Left renal pelvis (tissue), 4 donors: ENCODE measurements around the gene LSMEM2. TPM values are rescaled to one million over a fixed set of nuclear protein-coding genes. Genes with fewer than 3 reads are reported as not detected.
"Not testable (repeated sequence)": the region's sequence is repeated elsewhere in the genome, so short reads cannot be mapped to it uniquely, and the experiment has no call there.

Experiments
- DNase-seq, 4 donors: peaks; one replicate each; pipeline ENCODE4 v3.0.0-alpha.2; 2013; ENCODE audit warnings: low read depth in 4 of 4, low spot score in 3 of 4
- polyA plus RNA-seq, 4 donors: library from polyadenylated mRNA; unstranded; fragments of 120-200 nt; gene quantifications; one replicate each; pipeline ENCODE4 v1.2.1, GENCODE V29; 2013; ENCODE audit not compliant: insufficient read length in 4 of 4

LSMEM2 gene
- polyA plus RNA-seq, 4 donors: 0.27 to 0.72 (median 0.49) TPM

DNA sequence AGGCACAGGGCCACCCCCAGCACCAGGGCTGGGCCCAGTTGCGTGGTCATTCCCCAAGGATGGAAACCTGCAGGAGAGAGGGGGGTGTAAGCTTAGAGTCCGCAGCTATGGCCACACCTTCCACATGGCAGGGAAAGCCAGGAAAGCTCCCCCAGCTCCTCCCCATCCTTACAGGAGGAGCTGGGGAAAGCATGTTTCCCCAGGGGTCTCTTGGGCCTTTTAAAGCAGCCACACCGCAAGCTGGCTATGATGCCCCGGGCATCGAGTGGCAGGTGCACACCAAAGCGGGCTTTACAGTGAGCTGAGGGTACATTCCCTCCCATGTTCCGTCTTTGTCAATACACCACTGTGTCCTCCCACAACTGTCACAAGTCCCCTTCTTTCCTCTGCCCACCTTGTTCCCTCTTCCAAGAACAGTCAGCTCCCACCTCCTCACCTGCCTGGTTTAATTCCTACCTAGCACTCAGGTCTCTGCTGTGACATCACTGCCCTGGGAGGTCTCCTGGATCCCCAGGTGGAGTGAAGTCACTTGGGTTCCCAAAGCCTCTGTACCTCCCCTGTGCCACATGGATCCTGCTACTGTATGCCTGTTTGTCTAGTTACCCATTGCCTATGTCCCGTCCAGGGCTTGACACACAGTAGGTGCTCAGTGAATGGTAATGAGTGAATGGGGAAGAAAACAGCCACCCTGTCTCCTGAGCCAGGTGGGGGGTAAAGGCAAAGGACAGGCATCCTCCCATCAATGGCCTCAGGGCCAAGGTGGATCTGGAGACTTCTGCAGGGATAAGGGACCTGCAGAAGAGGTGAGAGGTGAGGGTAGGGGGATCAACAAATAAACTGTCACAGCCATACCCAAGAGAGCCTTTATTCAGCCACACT, 16.9 kb downstream of the LSMEM2 start:
- no peak for DNase-seq

DNA sequence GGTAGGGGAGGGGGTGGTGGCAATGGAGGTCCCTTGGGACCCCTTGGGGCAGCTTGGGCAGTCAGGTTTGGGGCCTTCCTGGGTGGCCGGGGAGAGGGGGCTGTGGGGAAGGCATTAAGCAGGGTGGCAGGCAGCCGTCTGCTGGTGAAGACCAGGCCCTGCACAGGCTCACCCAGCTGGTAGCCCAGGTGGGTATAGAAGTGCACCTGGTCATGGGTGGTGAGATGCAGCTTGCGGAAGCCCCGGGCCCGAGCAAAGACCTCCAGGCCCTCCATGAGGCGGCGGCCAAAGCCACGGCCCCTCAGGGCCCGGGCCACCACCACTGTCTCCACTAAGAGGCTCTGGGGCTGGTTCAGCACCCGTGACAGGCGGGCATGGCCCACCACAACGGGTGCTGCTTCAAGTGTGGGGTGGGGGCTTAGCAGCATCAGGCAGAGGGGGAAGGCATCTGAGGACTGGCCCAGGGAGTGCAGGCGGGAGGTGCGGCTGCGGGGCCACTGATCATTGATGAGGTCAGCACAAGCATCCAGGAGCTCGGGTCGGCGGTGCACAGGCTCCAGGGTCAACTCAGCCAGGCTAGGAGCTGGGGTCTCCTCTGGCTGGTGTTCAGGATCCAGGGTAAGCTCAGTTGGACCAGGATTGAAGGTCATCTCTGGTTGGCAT, 18.0 kb downstream of the LSMEM2 start:
- no peak for DNase-seq

DNA sequence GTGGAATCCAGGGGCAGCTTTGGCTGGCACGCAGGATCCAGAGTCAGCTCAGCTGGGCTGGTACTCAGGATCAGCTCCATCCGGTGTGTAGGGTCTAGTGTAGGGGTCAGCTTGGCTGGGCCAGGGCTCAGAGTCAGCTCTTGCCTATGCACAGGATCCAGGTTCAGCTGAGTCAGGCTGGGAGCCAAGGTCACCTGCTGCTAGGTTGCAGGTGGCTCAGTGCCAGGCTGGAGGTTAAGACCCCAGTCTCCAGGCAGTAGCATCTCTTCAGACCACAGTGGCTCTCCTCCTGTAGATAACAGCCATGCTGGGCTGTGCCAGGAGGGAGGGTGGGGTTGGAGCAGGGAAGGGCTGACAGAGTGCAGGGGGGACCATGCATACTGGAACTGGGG, 18.5 kb downstream of the LSMEM2 start:
- DNase-seq: no peak

DNA sequence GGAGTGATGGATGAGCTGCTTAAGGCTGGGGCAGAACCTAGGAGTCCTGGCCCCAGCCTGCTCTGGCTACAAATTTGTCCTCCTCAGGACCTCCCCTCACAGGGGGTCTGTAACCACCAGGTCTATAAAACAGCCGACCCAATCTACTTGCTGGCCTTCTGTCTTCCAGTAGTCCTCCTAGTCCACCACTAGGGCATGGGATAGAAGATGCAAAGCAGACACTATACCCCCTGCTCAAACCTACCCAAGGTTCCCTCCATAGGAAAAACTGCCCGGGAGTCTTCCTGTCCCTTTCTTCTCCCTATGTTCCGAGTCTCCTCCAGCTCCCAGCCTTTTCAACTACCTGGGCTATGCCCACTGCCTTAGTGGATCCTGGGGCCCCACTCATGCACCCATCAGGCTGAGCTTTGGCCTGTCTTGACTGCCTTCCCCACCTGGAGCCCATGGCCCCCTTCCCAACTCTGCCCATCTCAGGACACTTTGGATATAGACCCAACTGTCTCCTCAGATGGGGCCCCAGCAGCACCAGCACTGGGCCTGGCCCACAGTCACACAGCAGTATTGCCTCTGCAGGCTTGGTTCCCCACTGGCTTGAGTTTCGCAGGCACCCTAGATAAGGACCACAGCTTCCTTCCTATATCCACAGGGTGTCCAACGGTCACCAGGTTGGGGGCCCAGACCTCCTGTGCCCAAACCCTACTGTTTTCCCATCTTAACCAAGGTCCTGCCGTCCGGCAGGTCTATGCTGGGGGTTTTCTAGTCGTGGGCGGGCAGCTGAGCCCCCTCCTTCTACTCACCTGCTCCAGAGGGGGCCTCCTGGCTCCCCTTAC, 19.2 kb downstream of the LSMEM2 start:
- no peak for DNase-seq

DNA sequence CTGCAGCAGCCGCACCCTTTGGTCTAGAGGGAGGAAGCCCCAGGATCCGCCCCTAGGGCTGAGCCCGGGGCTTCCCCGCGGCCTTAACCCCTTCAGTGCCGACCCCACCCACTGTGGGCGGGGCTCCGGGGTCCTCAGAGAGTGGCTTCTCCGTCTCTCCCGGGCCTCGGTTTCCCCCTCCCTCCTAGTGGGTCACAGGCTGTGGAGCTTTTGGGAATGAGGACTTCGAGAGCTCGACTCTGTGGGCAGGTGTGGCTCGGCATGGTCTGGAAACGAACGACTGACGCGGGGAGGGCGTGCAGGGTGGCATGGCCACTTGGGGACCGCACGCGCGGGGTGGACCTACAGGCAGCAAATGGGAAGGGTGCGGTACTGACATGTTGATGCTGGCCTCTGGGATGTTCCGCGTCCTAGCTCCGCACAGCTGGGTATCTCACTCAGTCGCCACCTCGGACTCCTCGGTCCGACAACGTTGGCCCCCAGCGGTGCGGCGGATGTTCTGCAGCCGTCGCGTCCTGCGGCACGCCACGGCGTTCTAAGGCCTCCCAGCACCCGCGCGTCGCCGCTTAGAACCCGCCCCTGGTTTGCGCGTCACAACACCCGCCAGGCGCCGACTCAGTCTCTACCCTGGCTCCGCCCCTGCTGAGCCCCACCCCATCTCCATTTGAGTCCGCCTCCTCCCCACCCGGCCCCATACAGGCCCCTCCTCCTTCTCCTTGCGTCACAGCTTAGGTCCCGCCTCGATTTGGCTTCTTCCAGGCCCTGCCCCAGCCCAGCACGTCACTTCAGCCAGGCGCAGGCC, 20.1 kb downstream of the LSMEM2 start, which contains the start of the genes HYAL3 and NAA80:
TSS of gene HYAL3 (minus strand) at position 570 of the 802 bp plus-strand sequence. CDS start 3,803 bp downstream, outside the sequence.
TSS of gene NAA80 (minus strand) at position 570 of the 802 bp plus-strand sequence. CDS start 1,942 bp downstream, outside the sequence.
- DNase-seq: peak; percentile 98 to 99 (median 98)

DNA sequence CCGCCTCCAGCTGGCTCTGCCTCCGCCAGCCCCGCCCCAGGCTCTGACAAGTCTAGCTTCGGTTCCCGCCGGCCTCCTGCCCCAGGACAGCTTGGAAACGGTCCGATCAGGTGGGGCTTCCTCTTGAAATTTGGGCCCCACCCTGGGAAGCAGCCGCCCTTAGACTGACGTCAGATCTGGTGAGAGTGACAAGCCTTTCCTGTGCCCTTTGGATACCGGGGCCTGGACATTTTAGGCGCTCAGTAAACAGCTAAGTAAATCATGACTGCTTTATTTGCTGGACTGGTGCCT, 20.7 kb downstream of the LSMEM2 start:
- DNase-seq: no peak

DNA sequence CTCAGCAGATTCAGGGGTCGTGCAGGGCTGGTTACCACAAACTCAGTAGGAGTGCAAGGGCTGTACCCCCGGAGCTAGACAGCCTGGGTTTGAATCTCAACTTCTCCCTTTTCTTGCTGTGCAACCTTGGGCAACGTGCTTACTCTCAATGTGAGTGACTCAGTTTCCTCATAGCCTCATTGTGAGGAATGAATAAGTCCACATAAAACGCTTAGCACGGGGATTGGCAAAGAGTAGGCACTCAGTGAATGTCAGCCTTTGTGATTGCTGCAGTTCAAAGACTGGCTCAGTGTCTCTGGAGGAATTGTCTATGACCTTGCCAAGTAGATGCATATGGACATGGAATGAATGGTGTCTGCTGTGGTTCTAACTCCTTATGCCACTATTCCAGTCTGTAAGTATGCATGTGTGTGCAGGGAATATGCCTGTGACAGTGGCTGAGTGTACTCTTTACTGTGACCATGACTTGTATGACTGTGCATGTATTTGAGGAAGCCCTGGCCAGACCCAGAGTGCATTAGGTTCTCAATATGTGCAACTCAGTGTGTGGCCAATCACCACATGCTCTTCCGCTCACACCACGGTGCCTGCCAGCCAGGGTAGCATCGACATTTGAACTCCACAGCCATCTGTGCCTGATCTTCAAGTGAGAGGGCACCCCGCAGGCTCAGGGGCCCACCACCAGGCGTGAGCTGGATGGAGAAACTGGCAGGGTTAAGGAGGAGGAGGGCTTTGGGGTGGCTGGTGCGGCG, 21.2 kb downstream of the LSMEM2 start:
- DNase-seq: no peak

DNA sequence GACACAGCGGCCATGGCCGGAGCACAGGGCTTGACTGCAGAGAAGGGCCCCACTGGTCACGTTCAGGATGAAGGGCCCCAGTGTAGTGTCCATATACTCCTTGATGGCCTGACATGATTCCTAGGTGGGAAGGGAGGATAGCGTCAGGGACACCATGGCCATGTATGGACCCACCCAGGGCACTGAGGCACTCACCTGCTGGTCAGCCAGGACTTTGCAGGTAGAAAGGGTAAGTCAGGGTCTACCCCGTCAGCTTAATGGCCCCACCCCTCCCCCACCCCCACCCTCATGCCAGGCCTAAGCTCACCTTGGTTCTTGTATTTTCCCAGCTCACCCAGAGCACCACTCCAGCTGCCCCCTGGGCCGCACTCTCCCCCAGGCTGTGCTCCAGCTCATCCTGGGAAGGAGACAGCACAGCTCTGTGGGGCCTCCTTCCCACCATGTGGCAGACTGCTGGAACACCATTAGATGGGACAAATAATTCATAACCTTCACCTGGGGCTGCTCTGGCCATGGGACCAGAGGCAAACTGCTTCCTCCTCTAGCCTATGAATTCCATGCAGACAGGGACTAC, 21.9 kb downstream of the LSMEM2 start:
- DNase-seq: no peak

DNA sequence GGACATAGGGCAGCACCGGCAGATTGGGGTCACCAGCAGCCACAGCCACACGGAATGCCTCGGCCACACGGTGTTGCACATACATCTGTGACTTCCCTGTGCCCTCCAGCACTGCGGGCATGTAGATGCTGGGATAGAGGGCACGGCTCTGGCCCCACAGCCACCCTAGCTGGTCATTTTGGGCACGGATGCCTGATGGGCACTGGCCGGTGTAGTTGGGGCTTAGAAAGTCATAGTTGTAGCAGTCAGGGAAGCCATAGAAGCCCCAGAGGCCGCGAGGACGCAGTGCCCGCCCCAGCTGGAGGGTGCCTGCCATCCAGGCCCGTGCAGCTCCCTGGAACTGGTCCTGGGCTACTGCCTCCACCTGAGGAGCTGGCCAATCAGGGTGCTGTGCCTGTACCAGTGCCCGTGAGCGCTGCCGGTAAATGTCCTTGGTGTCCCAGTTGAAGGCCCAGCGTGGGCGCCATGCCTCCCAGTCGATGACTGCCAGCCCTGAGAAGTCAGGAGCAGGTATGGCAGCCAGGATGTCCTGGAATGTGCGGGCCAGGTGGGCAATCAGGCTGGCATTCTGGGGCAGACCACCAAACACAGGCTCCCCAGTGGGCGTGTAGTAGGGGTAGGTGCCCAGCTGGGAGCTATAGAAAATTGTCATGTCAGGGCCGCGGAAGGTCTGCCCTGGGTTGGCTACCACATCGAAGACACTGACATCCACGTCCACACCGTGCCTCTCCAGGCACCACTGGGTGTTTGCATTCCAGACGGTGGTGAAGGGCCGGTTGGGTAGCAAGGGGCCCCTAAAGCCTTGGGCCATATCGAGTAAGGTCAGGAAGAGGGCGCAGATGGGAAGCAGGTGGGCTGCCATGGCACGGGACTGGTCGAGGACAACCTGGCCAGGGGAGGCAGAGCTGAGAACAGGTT, 23.5 kb downstream of the LSMEM2 start:
- DNase-seq: no peak

DNA sequence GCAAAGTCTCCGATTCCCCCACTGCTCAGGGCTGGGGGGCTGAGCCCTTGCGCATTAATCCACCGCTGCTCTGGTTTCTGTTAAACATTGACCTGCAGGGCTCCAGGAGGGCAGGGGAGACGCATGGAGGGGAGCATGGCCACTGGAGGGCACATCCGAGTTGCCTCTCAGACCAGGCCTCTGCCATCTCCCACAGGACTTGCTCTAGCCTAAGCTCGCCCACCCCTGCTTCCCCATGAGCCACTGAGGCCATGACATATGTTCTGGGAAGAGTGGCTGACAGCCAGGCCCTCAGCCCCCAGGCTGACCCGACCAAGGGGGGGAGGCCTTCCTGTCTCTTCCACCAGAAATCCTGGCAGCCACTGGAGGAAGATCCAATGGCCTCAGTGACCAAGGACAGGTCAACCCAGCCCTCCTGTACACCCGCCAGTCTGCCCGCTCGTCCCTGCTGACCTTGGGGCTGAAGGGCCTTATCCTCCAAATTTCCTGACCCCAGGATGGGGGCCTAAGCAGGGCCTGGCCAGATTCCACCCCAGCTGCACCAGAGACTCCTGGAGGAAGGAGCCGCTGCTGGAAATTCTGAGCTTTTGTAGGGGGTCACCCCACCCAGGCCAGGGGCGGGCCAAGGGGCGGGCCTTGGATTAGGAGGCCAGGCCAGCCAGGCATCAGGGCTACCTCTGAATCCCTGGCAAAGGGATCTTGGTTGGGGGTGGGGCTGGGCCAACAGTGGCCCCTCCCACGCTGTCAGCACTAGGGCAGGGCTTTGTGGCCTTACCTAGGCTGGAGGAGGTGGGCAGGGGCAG, 24.3 kb downstream of the LSMEM2 start, which contains the start of gene HYAL1:
TSS of gene HYAL1 (minus strand) at position 562 of the 803 bp plus-strand sequence. CDS start 618 bp downstream, outside the sequence.
- no peak for DNase-seq

DNA sequence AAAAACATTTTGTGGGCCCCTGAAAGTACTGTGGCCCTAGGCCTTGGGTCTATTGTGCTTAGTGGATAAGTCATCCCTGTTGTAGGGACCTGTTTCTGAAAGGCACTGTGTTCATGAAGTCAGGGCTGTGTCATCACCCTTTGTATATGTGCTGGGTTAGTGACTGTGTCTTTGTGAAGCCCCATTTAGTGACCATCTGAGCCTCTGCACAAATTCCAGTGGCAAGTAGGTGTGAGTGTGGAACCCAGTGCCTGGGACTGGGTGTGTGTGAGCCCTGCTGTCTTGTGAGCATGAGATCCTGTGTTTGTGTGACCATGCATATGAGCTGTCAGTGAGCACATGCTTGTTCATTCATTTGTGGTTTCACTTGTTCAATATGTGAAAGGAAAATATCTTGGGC, 25.7 kb downstream of the LSMEM2 start:
- no peak for DNase-seq

DNA sequence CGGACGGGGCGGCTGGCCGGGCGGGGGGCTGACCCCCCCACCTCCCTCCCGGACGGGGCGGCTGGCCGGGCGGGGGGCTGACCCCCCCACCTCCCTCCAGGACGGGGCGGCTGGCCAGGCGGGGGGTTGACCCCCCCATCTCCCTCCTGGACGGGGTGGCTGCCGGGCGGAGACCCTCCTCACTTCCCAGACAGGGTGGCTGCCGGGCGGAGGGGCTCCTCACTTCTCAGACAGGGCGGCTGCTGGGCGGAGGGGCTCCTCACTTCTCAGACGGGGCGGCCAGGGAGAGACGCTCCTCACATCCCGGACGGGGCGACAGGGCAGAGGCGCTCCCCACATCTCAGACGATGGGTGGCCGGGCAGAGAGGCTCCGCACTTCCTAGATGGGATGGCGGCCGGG, 33.2 kb downstream of the LSMEM2 start:
- DNase-seq: not testable (repeated sequence)

DNA sequence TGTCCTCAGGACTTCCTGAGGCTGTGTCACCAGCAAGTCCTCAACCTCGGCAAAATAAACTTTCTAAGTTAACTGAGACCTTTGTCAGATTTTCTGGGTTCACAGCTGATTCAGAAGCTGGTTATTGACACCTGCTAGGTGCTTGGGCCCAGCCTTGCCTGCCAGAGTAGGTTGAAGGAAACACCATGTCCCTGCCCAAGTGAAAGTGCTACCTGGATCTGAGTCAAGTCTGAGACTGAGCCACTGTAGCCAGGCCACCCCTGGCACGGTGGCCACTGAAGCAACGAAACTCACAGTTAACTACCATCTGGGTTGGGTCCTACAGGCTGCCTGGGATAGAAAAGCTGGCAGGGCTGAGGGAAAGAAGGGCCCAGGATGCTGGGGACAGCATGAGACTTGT, 35.5 kb downstream of the LSMEM2 start:
- no peak for DNase-seq

DNA sequence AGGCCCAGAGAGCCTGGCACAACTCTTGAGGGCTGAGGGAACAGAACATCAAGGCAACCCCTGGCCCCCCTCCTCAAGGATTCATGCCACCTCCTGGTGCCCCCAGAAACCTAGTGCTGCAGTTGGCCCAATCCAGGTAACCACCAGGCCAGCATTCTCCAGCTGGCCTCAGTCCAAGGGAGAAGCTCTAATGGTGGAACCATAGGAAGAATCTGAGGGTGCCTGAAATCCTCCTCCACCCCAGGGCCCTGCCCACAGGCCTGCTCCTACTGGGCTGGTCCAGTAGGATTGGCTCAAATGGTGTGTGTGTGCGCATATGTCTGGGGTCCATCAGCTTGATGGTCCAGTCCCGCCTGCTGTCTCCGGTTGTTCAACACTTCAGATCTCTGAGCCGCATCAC, 35.9 kb downstream of the LSMEM2 start:
- no peak for DNase-seq

DNA sequence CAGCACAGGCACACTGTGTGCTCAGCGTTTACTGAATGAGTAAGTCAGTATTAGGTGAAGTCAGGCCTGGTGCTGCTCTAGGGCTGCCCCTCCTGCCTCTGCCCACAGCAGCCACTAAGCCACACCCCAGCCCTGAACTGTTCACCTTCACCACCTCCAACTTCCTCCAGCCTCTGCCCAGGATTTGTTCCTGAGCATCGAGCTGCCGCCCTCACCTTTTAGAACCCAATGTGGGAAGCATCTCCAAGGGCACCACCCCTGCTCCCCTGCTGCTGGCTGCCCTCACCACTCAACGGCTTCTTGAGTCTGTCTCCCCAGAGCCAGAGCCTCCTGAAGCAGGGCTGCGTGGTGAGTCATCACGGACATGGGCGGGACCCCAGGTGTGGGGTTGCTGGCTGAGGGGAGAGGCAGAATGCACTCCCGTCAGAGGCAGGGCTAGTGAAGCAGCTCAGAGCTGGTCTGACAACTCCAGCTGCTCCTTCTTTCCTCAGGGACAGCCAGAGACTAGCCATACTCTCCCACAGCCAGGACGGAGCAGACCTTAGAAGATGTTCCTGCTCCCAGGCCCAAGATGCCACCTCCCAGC, 37.9 kb downstream of the LSMEM2 start:
- DNase-seq: no peak

DNA sequence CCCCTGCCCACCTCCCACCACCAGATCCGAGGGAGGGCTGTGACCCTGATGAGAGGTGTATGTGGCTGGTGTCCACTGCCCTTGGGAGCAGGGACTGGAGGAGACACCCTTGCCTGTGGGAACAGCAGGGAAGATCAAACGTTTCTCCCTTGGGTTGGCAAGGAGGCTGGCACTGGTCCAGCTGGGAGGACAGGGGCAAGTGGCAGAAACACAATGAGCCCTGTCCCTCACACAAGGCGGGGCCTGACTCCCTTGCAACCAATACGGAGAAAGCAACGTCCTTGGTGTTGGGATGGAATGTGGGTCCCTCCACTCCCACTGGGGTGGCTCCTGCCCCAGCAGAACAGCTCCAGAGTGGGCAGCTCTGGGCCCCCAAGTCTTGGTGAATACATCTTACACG, 38.4 kb downstream of the LSMEM2 start:
- DNase-seq: no peak

DNA sequence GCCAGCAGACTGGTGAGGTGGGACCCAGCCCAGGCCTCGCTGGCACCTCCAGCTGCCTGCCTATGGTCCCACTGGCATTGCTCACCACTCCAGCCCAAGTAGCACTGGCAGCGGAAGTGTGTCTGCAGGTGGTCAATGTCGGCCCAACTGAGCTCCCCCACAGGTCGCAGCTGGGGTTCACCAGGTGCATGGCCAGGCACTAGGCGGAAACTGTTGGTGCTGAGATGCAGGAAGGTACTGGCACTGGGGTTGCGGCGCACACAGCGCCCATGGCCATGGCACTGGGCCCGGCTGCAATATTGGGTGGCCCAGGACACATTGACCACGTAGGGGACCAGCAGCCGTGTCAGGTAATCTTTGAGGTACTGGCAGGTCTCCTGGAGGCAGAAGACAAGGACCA, 39.3 kb downstream of the LSMEM2 start:
- DNase-seq: no peak
